HepG2 (cell line): ENCODE data around the gene NOCT. TPM values are rescaled to one million over a fixed set of nuclear protein-coding genes. Genes with fewer than 3 reads are reported as not detected.

ENCODE experiments used
- ATAC-seq: fragments of 200-7000 bp; cut with Tn5 transposase; 3 replicates; pipeline ENCODE4 v1.9.1; 2020; ENCODE audit warnings: mild to moderate bottlenecking, moderate library complexity
- BruUV-seq: library from RNA; stranded (reverse); fragments of 400-500 nt; replicated peaks from 2 replicates; lab custom pipeline; 2021; lab: Mats Ljungman, UMichigan
- CTCF ChIA-PET: fragments of 300-600 bp; formaldehyde crosslinking; extraction: SDS; loops from one replicate; lab custom pipeline; 2021; ENCODE audit warnings: low total read pairs, inconsistent platforms, low intra/inter-chr PET ratio; lab: Yijun Ruan, JAX
- POLR2A ChIA-PET: fragments of 350-600 bp; sonication (Branson Sonifier 250); formaldehyde crosslinking; loops from one replicate; lab custom pipeline; 2020; ENCODE audit warnings: antibody characterized with exemption, inconsistent platforms; lab: Yijun Ruan, JAX
- DNase-seq: peaks from one replicate; pipeline ENCODE4 v3.0.0-alpha.2; 2015; ENCODE audit warnings: low spot score
- FAIRE-seq: peaks from 3 replicates; lab custom pipeline; 2011; peaks lifted over from hg19 to GRCh38; lab: Jason Lieb, UNC
- H2AFZ ChIP-seq: one replicate; pipeline ENCODE4 v1.6.1; 2011; ENCODE audit warnings: low read length, inconsistent platforms
- H3K27ac ChIP-seq: fragments of 300-600 bp; 3 replicates; pipeline ENCODE4 v1.8.0; 2011; ENCODE audit warnings: mixed run types, mild to moderate bottlenecking, mixed read lengths, low read length, inconsistent platforms; ENCODE audit not compliant: insufficient read depth; ENCODE audit errors: extremely low read length
- H3K27me3 ChIP-seq, 2 experiments: fragments of 200-600 bp in 1 of 2; 2 replicates in 1 of 2; 3 replicates in 1 of 2; pipeline versions ENCODE4 v1.6.0 to v1.8.0; 2011; ENCODE audit warnings: low read length in 2 of 2, mild to moderate bottlenecking in 2 of 2, moderate library complexity in 2 of 2, inconsistent platforms in 1 of 2; ENCODE audit not compliant: insufficient read depth in 2 of 2, control insufficient read depth in 1 of 2
- H3K36me3 ChIP-seq, 2 experiments: fragments of 200-600 bp in 1 of 2; replicated peaks in 1 of 2; 2 replicates in 1 of 2; 3 replicates in 1 of 2; pipeline versions ENCODE4 v1.5.1 to v1.8.0; 2011; ENCODE audit warnings: low read length in 2 of 2, inconsistent platforms in 1 of 2; ENCODE audit not compliant: insufficient read depth in 2 of 2, control insufficient read depth in 1 of 2
- H3K4me1 ChIP-seq: 2 replicates; pipeline ENCODE4 v1.5.1; 2012; ENCODE audit warnings: low read length, inconsistent platforms; ENCODE audit not compliant: insufficient read depth
- H3K4me2 ChIP-seq: 2 replicates; pipeline ENCODE4 v1.6.0; 2011; ENCODE audit warnings: low read depth, low read length, inconsistent platforms
- H3K4me3 ChIP-seq, 3 experiments: fragments of 200-600 bp in 1 of 3; sonication (generic), shearing (Covaris generic) in 1 of 3; replicated peaks in 1 of 3; 2 replicates each; pipeline ENCODE4 v1.5.1; 2011 to 2016; ENCODE audit warnings: low read length in 3 of 3, inconsistent platforms in 2 of 3, low read depth in 2 of 3, mild to moderate bottlenecking in 2 of 3, control low read depth in 1 of 3, mixed read lengths in 1 of 3; ENCODE audit not compliant: insufficient read depth in 1 of 3
- H3K79me2 ChIP-seq: one replicate; pipeline ENCODE4 v1.6.1; 2011; ENCODE audit warnings: low read length, inconsistent platforms; ENCODE audit not compliant: insufficient read depth
- H3K9ac ChIP-seq: 2 replicates; pipeline ENCODE4 v1.6.0; 2011; ENCODE audit warnings: mild to moderate bottlenecking, low read depth, low read length, inconsistent platforms; ENCODE audit not compliant: insufficient read depth
- H3K9me3 ChIP-seq: 2 replicates; pipeline ENCODE4 v1.5.1; 2012; ENCODE audit warnings: mild to moderate bottlenecking, low read length
- H4K20me1 ChIP-seq: 2 replicates; pipeline ENCODE4 v1.6.0; 2011; ENCODE audit warnings: inconsistent platforms, mild to moderate bottlenecking, low read length, moderate library complexity; ENCODE audit not compliant: insufficient read depth
- HBP1 ChIP-seq: IDR thresholded peaks from 2 replicates; pipeline ENCODE4 v1.6.1; 2016; ENCODE audit warnings: low read depth, control low read depth
- MAZ ChIP-seq, 2 experiments: sonication (generic) in 1 of 2; formaldehyde crosslinking in 1 of 2; IDR thresholded peaks; 2 replicates each; pipeline versions ENCODE4 v1.5.0 to v1.6.1; 2012 to 2020; ENCODE audit warnings: low read depth in 2 of 2, mild to moderate bottlenecking in 2 of 2, borderline replicate concordance in 1 of 2, improper control_type of control experiment in 1 of 2, low read length in 1 of 2, missing genetic modification reagents in 1 of 2, moderate library complexity in 1 of 2
- RARA ChIP-seq: IDR thresholded peaks from 2 replicates; pipeline ENCODE4 v1.6.1; 2016; ENCODE audit warnings: missing genetic modification reagents, missing compliant biosample characterization
- ZFX ChIP-seq: sonication (generic); formaldehyde crosslinking; IDR thresholded peaks from 2 replicates; pipeline ENCODE4 v1.4.0; 2020; ENCODE audit warnings: mild to moderate bottlenecking, low read depth, missing genetic modification reagents, moderate library complexity
- WGBS: methylation state at CpG from one replicate; pipeline ENCODE4 v1.1.6; 2017; ENCODE audit warnings: low lambda C conversion rate; 5-methylcytosine and 5-hydroxymethylcytosine counted together
- in situ Hi-C: cut with HindIII; loops from 2 replicates; pipeline ENCODE4 v1.10.0; 2017; ENCODE audit warnings: low pct_unique_long_range_greater_than_20kb; ENCODE audit not compliant: extremely low pct_ligation_motif_present
- intact Hi-C: fragments of 100-400 bp; cut with micrococcal nuclease; formaldehyde crosslinking; loops from one replicate; pipeline ENCODE4 v1.10.0; 2022; ENCODE audit not compliant: unreplicated experiment
- polyA plus RNA-seq, 8 experiments: library from polyadenylated mRNA; depleted of rRNA in 3 of 8; stranded (reverse) in 7 of 8; unstranded in 1 of 8; fragments of >200 nt; fragmentation: Illumina TruSeq in 4 of 8; extraction: Trizol in 4 of 8; gene quantifications; 2 replicates each; pipeline versions ENCODE4 v1.2.1 to v1.2.3, GENCODE V29; 2011 to 2016; ENCODE audit warnings: low read depth in 4 of 8, missing spikeins in 1 of 8, mixed read lengths in 1 of 8; ENCODE audit not compliant: insufficient read depth in 1 of 8
- total RNA-seq, 5 experiments: library from RNA; depleted of rRNA; stranded (reverse); fragments of >200 nt; fragmentation: Illumina TruSeq; extraction: Trizol; gene quantifications; 2 replicates each; pipeline ENCODE4 v1.2.3, GENCODE V29; 2016; ENCODE audit warnings: low read depth in 1 of 5
- TF ChIP-seq, protein P1 (sequence below): sonication (generic); formaldehyde crosslinking; IDR thresholded peaks from 2 replicates; pipeline ENCODE4 v1.4.0; 2020; ENCODE audit warnings: missing genetic modification reagents, borderline replicate concordance
- TF ChIP-seq, protein P2 (sequence below): IDR thresholded peaks from 2 replicates; pipeline ENCODE4 v1.6.1; 2016

Gene NOCT
- total and polyA plus RNA-seq, 2 of the 13 experiments (the other 11 are each of a cell fraction or from before 2014, with no cell fraction given): 3.6 to 13.1 TPM

DNA sequence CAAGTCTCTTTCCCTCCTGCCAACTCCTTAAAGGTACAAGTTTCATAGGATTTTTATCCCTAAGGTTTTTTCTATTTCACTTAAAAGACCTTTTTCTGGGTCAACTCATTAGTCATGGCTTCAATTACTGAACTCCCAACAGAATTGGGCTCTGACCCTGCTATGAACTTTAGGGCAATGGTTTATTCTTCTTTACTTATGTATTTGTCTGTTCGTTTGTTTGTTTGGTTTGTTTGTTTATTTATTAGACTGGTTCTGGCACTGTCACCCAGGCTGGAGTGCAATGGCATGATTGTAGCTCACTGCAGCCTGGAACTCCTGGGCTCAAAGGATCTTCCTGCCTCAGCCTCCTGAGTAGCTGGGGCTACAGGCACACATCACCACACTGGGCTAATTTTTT, 5.9 kb upstream of the NOCT start:
- H3K4me3 ChIP-seq: no peak overlapping the region

GRCh38 chr4:139011225-139011950, 4.2 kb upstream of the NOCT start:
- CTCF ChIA-PET: no interaction called here
- Histone ChIP-seq H3K79me2 (peaks cover 5% of the 10 kb centered on the region), H3K4me2 (peak overlapping the region; percentile 23; the same call in 1 of the 2 replicates), H3K36me3 (no peaks in the 10 kb centered on the region), H3K27me3 (no peaks in the 10 kb centered on the region; a peak in 1 of 5 replicates), H3K27ac (no peak overlapping the region), H3K4me3 (no peak overlapping the region), H4K20me1 (no peaks in the 10 kb centered on the region), H3K4me1 (peaks cover 48% of the 10 kb centered on the region), H3K9ac (no peak overlapping the region), H3K9me3 (peaks cover 8% of the 10 kb centered on the region; the same call in 1 of the 2 replicates), H2AFZ (no peak overlapping the region)
- DNase-seq: no peak
- ATAC-seq: no peak
- intact Hi-C loops: no loop called here
- no TSS peak for BruUV-seq
- in situ Hi-C loops: no loop called here
- POLR2A ChIA-PET: no interaction called here
- 60% methylated on average over 16 of the region's 16 CpGs for whole genome bisulfite sequencing
- no peak for FAIRE-seq
- TF ChIP-seq, protein P1, sequence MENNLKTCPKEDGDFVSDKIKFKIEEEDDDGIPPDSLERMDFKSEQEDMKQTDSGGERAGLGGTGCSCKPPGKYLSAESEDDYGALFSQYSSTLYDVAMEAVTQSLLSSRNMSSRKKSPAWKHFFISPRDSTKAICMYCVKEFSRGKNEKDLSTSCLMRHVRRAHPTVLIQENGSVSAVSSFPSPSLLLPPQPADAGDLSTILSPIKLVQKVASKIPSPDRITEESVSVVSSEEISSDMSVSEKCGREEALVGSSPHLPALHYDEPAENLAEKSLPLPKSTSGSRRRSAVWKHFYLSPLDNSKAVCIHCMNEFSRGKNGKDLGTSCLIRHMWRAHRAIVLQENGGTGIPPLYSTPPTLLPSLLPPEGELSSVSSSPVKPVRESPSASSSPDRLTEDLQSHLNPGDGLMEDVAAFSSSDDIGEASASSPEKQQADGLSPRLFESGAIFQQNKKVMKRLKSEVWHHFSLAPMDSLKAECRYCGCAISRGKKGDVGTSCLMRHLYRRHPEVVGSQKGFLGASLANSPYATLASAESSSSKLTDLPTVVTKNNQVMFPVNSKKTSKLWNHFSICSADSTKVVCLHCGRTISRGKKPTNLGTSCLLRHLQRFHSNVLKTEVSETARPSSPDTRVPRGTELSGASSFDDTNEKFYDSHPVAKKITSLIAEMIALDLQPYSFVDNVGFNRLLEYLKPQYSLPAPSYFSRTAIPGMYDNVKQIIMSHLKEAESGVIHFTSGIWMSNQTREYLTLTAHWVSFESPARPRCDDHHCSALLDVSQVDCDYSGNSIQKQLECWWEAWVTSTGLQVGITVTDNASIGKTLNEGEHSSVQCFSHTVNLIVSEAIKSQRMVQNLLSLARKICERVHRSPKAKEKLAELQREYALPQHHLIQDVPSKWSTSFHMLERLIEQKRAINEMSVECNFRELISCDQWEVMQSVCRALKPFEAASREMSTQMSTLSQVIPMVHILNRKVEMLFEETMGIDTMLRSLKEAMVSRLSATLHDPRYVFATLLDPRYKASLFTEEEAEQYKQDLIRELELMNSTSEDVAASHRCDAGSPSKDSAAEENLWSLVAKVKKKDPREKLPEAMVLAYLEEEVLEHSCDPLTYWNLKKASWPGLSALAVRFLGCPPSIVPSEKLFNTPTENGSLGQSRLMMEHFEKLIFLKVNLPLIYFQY (CRISPR knock-in tag): no peak
- TF ChIP-seq, protein P2, sequence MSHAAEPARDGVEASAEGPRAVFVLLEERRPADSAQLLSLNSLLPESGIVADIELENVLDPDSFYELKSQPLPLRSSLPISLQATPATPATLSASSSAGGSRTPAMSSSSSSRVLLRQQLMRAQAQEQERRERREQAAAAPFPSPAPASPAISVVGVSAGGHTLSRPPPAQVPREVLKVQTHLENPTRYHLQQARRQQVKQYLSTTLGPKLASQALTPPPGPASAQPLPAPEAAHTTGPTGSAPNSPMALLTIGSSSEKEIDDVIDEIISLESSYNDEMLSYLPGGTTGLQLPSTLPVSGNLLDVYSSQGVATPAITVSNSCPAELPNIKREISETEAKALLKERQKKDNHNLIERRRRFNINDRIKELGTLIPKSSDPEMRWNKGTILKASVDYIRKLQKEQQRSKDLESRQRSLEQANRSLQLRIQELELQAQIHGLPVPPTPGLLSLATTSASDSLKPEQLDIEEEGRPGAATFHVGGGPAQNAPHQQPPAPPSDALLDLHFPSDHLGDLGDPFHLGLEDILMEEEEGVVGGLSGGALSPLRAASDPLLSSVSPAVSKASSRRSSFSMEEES (CRISPR knock-in tag): no peak
- no peak for TF ChIP-seq ZFX (CRISPR knock-in tag)

More for the DNA sequence above, 5.9 kb upstream of the NOCT start:
- Histone ChIP-seq H3K9me3 (peaks cover 8% of the 10 kb centered on the region; the same call in 1 of the 2 replicates), H2AFZ (no peak overlapping the region), H3K4me2 (no peak overlapping the region), H3K4me1 (peaks cover 43% of the 10 kb centered on the region), H3K79me2 (no peaks in the 10 kb centered on the region), H3K36me3 (no peaks in the 10 kb centered on the region), H3K9ac (no peak overlapping the region), H3K27me3 (no peaks in the 10 kb centered on the region), H3K27ac (no peak overlapping the region), H4K20me1 (no peaks in the 10 kb centered on the region)
- FAIRE-seq: no peak
- no peak for TF ChIP-seq MAZ (IDR thresholded peaks at IDR 0.05; ENCODE audit: borderline replicate concordance, low read depth, low read length)
- no peak for TF ChIP-seq MAZ (CRISPR knock-in tag; IDR thresholded peaks at IDR 0.05; ENCODE audit: low read depth)
- 0 out of 2 replicates have a peak, but pooled peaks have one; percentile 17 for TF ChIP-seq RARA
- TF ChIP-seq HBP1 (CRISPR knock-in tag): no peak
- no TSS peak for BruUV-seq
- in situ Hi-C loops: no loop called here
- no peak for ATAC-seq
- ChIA-PET CTCF (no interaction called here), POLR2A (no interaction called here)
- no peak for DNase-seq
- 0% methylated on average over 1 of the region's 1 CpG for WGBS
- intact Hi-C loops: no loop called here
